ENCODE results near the gene MICAL1. TPM values are rescaled to one million over a fixed set of nuclear protein-coding genes. Genes with fewer than 3 reads are reported as not detected.

MICAL1 gene
- total RNA-seq, 2 donors from 2014 or later, result 136 TPM

- no peaks in the 10 kb centered on the region for H3K9me3 ChIP-seq (ENCODE audit: control insufficient read depth, low read length, poor library complexity, severe bottlenecking)
- ATAC-seq (no peak), DNase-seq (no peak)
- peaks cover 7% of the 10 kb centered on the region for H3K36me3 Mint-ChIP-seq (ENCODE audit: low read depth)
- H3K27me3 Mint-ChIP-seq, result peaks cover 7% of the 10 kb centered on the region
- H3K4me3 Mint-ChIP-seq, result no peak overlapping the region
- H3K4me1 Mint-ChIP-seq, result no peaks in the 10 kb centered on the region
- no peak overlapping the region for H3K27ac Mint-ChIP-seq
Measured at GRCh38 chr6:109417646-109418045, 37.9 kb downstream of the MICAL1 start.

- H3K9me3 ChIP-seq (ENCODE audit: control insufficient read depth, low read length, poor library complexity, severe bottlenecking), result no peaks in the 10 kb centered on the region
- no peaks in the 10 kb centered on the region for H3K4me1 Mint-ChIP-seq
- no peak overlapping the region for H3K4me3 Mint-ChIP-seq
- no peak for ATAC-seq
- DNase-seq, result no peak
- H3K36me3 Mint-ChIP-seq (ENCODE audit: low read depth), result peaks cover 4% of the 10 kb centered on the region
- H3K27me3 Mint-ChIP-seq, result peaks cover 10% of the 10 kb centered on the region
- no peak overlapping the region for H3K27ac Mint-ChIP-seq
Measured at GRCh38 chr6:109411034-109411433, 44.5 kb downstream of the MICAL1 start.

- H3K27me3 Mint-ChIP-seq, result peaks cover 7% of the 10 kb centered on the region
- no peak overlapping the region for H3K4me3 Mint-ChIP-seq
- H3K27ac Mint-ChIP-seq, result no peak overlapping the region
- H3K4me1 Mint-ChIP-seq, result no peaks in the 10 kb centered on the region
- DNase-seq (no peak), ATAC-seq (no peak)
- no peaks in the 10 kb centered on the region for H3K9me3 ChIP-seq (ENCODE audit: control insufficient read depth, low read length, poor library complexity, severe bottlenecking)
- H3K36me3 Mint-ChIP-seq (ENCODE audit: low read depth), result no peaks in the 10 kb centered on the region
Measured at GRCh38 chr6:109406196-109406595, 49.4 kb downstream of the MICAL1 start.

GRCh38 chr6:109397020-109397419 is 58.6 kb downstream of the MICAL1 start:
- peaks cover 6% of the 10 kb centered on the region for H3K4me1 Mint-ChIP-seq
- peaks cover 9% of the 10 kb centered on the region for H3K27me3 Mint-ChIP-seq
- no peak for DNase-seq
- no peak overlapping the region for H3K27ac Mint-ChIP-seq
- H3K36me3 Mint-ChIP-seq (ENCODE audit: low read depth), result peaks cover 4% of the 10 kb centered on the region
- ATAC-seq, result no peak
- H3K9me3 ChIP-seq (ENCODE audit: control insufficient read depth, low read length, poor library complexity, severe bottlenecking), result no peaks in the 10 kb centered on the region
- no peak overlapping the region for H3K4me3 Mint-ChIP-seq

- H3K9me3 ChIP-seq (ENCODE audit: control insufficient read depth, low read length, poor library complexity, severe bottlenecking), result no peaks in the 10 kb centered on the region
- H3K4me3 Mint-ChIP-seq, result no peak overlapping the region
- DNase-seq, result no peak
- H3K27ac Mint-ChIP-seq, result peak overlapping the region; percentile 56
- H3K4me1 Mint-ChIP-seq, result peaks cover 6% of the 10 kb centered on the region
- ATAC-seq, result no peak
- peaks cover 4% of the 10 kb centered on the region for H3K36me3 Mint-ChIP-seq (ENCODE audit: low read depth)
- peaks cover 9% of the 10 kb centered on the region for H3K27me3 Mint-ChIP-seq
Measured at GRCh38 chr6:109396046-109396718, 59.4 kb downstream of the MICAL1 start.

Other genes starting within 250 kb of the MICAL1 start
- 100 to 1,000 TPM; 171 to 176 TPM for gene CD164, start 73.3 kb downstream of the MICAL1 start, total RNA-seq
- 1 to 10 TPM in 1 of 2 donors, under 1 TPM in 1; 0.83 to 1.6 TPM for gene PPIL6, start 15.1 kb downstream of the MICAL1 start, total RNA-seq
- gene SMPD2, start 15.0 kb downstream of the MICAL1 start, total RNA-seq, result 10 to 100 TPM; 22.9 to 49.5 TPM
- gene ZBTB24, start 27.4 kb upstream of the MICAL1 start, total RNA-seq, result 10 to 100 TPM; 14.3 to 15.3 TPM
- gene AK9, start 235.4 kb upstream of the MICAL1 start, total RNA-seq, result 1 to 10 TPM; 5.3 TPM
- gene FIG4, start 235.5 kb upstream of the MICAL1 start, total RNA-seq, result 1 to 10 TPM; 7.5 to 7.7 TPM

Measured in T-helper 17 cell (primary cell).